PC-9 (cell line): ENCODE measurements around the gene DAB1.

Experiments
- EZH2 ChIP-seq: fragments of 200-600 bp; sonication (generic); IDR thresholded peaks from 2 replicates; pipeline ENCODE4 v1.8.0; 2017; ENCODE audit warnings: antibody characterized with exemption, low read depth
- TF ChIP-seq, protein P1 (sequence below): fragments of 200-600 bp; sonication (generic); conservative IDR thresholded peaks from 2 replicates; pipeline ENCODE4 v1.6.1; 2017; ENCODE audit warnings: mixed run types, antibody characterized with exemption, mild to moderate bottlenecking, moderate library complexity

DNA sequence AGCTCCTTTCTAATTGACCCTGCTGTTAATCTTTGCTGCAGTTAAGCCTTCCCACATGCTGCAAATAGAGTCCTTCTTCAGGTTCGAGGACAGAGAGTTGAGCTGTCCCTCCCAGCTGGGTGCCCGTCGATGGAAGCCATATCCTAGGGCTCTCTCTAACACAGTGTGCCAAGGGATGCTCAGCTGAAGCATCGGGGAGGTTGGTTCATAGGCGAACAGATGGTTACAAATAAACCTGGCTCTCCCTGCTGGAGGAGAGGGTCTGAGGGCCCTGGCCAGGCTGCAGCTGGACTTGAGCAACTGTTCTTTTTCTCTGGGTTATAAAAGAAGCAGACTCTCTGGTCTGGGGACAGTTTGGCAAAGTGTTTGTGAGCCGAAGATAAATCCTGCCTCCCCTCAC is 337.7 kb downstream of the DAB1 start:
- TF ChIP-seq, protein P1, sequence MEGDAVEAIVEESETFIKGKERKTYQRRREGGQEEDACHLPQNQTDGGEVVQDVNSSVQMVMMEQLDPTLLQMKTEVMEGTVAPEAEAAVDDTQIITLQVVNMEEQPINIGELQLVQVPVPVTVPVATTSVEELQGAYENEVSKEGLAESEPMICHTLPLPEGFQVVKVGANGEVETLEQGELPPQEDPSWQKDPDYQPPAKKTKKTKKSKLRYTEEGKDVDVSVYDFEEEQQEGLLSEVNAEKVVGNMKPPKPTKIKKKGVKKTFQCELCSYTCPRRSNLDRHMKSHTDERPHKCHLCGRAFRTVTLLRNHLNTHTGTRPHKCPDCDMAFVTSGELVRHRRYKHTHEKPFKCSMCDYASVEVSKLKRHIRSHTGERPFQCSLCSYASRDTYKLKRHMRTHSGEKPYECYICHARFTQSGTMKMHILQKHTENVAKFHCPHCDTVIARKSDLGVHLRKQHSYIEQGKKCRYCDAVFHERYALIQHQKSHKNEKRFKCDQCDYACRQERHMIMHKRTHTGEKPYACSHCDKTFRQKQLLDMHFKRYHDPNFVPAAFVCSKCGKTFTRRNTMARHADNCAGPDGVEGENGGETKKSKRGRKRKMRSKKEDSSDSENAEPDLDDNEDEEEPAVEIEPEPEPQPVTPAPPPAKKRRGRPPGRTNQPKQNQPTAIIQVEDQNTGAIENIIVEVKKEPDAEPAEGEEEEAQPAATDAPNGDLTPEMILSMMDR: no peak
- TF ChIP-seq EZH2: no peak
